ENCODE measurements around the gene CACNB4. TPM values are rescaled to one million over a fixed set of nuclear protein-coding genes. Genes with fewer than 3 reads are reported as not detected.

The CACNB4 gene
- total RNA-seq, 1 experiment from 2014 or later, result 2.0 TPM

DNA sequence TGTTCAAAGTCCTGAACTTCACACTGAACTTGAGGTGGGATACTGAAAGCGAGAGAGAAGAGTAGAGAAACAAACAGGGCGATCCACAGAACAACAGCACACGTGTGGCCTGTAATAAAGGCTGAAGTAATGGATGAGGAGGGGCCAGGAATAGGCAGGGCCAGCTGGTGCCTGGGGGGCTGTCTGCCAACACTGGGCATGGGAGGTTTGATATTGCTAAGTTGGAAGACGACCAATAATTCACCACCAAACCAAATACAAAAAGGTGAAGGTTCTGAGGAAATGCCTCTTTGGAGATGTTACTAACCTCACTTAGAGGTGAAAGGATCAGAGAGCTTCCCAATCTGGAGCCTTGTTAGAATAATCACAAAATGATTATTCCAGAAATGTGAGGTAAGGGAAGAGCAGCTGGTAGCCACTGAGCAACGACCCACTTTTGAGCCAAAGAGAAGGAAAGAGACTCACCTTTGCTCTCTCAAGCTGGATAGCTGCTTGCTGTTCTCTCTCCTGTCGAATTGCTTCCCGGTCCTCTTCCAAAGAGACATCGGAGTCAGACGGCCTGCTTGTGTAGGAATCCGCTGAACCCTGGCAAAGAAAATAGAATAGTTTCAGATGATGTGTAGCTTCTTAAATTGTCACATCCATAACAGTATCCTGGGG is 215.9 kb downstream of the CACNB4 start:
- Histone ChIP-seq H3K27me3 (ENCODE audit: insufficient read depth, low read length) (no peaks in the 10 kb centered on the region), H3K79me2 (ENCODE audit: insufficient read depth, low read length) (no peaks in the 10 kb centered on the region), H3K9me2 (ENCODE audit: insufficient read depth) (no peaks in the 10 kb centered on the region), H2AFZ (ENCODE audit: low read depth, low read length, poor library complexity, severe bottlenecking) (no peak overlapping the region), H3K9ac (ENCODE audit: low read length) (no peak overlapping the region), H3K27ac (ENCODE audit: low read depth, low read length) (no peak overlapping the region), H3K36me3 (ENCODE audit: control insufficient read depth in 1 of 2, insufficient read depth in 2 of 2, low read length in 2 of 2) (no peaks in the 10 kb centered on the region), H3K4me2 (ENCODE audit: low read length) (no peak overlapping the region), H3K9me3 (ENCODE audit: control insufficient read depth in 1 of 2, insufficient read depth in 1 of 2, low read depth in 1 of 2, low read length in 2 of 2) (no peaks in the 10 kb centered on the region), H3K4me3 (replicated peaks in 1 of 2; ENCODE audit: low read depth in 1 of 2, low read length in 2 of 2) (no peak overlapping the region), H4K20me1 (ENCODE audit: insufficient read depth) (no peaks in the 10 kb centered on the region), H3K4me1 (ENCODE audit: control insufficient read depth in 1 of 2, insufficient read depth in 2 of 2, low read length in 2 of 2) (peaks cover 7 to 11% of the 10 kb centered on the region in 2 experiments; a peak in 3 of 4 replicates)
- ChIA-PET RAD21 (ENCODE audit: low non-redundant PET in 1 of 2, low total read pairs in 2 of 2, uncharacterized antibody in 2 of 2, unreplicated experiment in 2 of 2) (no interaction called here), POLR2A (no interaction called here), CTCF (no interaction called here)
- no peak for ATAC-seq
- intact Hi-C loops (cut with micrococcal nuclease), result no loop called here
- DNase-seq (ENCODE audit: low read depth, low spot score), result no peak
- TF ChIP-seq, protein P1, sequence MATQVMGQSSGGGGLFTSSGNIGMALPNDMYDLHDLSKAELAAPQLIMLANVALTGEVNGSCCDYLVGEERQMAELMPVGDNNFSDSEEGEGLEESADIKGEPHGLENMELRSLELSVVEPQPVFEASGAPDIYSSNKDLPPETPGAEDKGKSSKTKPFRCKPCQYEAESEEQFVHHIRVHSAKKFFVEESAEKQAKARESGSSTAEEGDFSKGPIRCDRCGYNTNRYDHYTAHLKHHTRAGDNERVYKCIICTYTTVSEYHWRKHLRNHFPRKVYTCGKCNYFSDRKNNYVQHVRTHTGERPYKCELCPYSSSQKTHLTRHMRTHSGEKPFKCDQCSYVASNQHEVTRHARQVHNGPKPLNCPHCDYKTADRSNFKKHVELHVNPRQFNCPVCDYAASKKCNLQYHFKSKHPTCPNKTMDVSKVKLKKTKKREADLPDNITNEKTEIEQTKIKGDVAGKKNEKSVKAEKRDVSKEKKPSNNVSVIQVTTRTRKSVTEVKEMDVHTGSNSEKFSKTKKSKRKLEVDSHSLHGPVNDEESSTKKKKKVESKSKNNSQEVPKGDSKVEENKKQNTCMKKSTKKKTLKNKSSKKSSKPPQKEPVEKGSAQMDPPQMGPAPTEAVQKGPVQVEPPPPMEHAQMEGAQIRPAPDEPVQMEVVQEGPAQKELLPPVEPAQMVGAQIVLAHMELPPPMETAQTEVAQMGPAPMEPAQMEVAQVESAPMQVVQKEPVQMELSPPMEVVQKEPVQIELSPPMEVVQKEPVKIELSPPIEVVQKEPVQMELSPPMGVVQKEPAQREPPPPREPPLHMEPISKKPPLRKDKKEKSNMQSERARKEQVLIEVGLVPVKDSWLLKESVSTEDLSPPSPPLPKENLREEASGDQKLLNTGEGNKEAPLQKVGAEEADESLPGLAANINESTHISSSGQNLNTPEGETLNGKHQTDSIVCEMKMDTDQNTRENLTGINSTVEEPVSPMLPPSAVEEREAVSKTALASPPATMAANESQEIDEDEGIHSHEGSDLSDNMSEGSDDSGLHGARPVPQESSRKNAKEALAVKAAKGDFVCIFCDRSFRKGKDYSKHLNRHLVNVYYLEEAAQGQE (IDR thresholded peaks at IDR 0.05; ENCODE audit: low read depth), result no peak
- TF ChIP-seq ELF1 (IDR thresholded peaks at IDR 0.05; ENCODE audit: borderline replicate concordance, low read depth), result no peak
- TF ChIP-seq CEBPB (IDR thresholded peaks at IDR 0.05; ENCODE audit: low read depth), result no peak
- no TSS peak for BruUV-seq (replicated peaks)

DNA sequence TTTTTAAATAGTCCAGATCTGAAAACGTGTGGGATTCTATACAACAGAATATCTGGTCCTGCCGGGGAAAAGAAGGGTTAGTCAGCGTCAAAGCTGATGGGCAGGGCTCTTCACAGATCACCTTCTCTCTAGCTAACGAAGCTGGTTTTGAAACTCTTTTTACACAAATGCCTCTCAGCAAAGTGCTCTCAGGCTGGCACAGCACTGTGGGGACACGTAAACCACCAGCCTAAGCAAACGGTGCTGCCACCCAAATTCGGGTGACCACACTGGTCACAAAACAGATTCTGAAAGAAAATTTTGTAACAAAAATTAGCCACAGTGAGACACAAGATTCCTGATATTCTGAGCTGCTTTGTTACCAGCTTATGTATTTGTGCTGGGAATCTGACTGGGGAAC is 217.5 kb downstream of the CACNB4 start:
- ATAC-seq (no peak), DNase-seq (ENCODE audit: low read depth, low spot score) (no peak)
- ChIA-PET CTCF (no interaction called here), RAD21 (ENCODE audit: low non-redundant PET in 1 of 2, low total read pairs in 2 of 2, uncharacterized antibody in 2 of 2, unreplicated experiment in 2 of 2) (no interaction called here), POLR2A (no interaction called here)
- intact Hi-C loops (cut with micrococcal nuclease), result no loop called here
- no TSS peak for BruUV-seq (replicated peaks)
- no peak overlapping the region for H3K9ac ChIP-seq (ENCODE audit: low read length)
- H3K4me1 ChIP-seq (ENCODE audit: control insufficient read depth in 1 of 2, insufficient read depth in 2 of 2, low read length in 2 of 2), result peaks cover 7 to 11% of the 10 kb centered on the region in 2 experiments; a peak in 3 of 4 replicates
- no peak overlapping the region for H3K4me2 ChIP-seq (ENCODE audit: low read length)
- H3K36me3 ChIP-seq (ENCODE audit: control insufficient read depth in 1 of 2, insufficient read depth in 2 of 2, low read length in 2 of 2), result no peaks in the 10 kb centered on the region
- H3K27ac ChIP-seq (ENCODE audit: low read depth, low read length), result no peak overlapping the region
- no peaks in the 10 kb centered on the region for H3K79me2 ChIP-seq (ENCODE audit: insufficient read depth, low read length)
- no peaks in the 10 kb centered on the region for H4K20me1 ChIP-seq (ENCODE audit: insufficient read depth)
- TF ChIP-seq EZH2phosphoT487 (IDR thresholded peaks at IDR 0.05; ENCODE audit: borderline replicate concordance) (no peak), SIN3A (IDR thresholded peaks at IDR 0.05; ENCODE audit: low read depth) (no peak), ZFX (IDR thresholded peaks at IDR 0.05) (no peak)
- H2AFZ ChIP-seq (ENCODE audit: low read depth, low read length, poor library complexity, severe bottlenecking), result no peak overlapping the region
- H3K27me3 ChIP-seq (ENCODE audit: insufficient read depth, low read length), result no peaks in the 10 kb centered on the region
- no peak overlapping the region for H3K4me3 ChIP-seq (replicated peaks in 1 of 2; ENCODE audit: low read depth in 1 of 2, low read length in 2 of 2)
- no peaks in the 10 kb centered on the region for H3K9me3 ChIP-seq (ENCODE audit: control insufficient read depth in 1 of 2, insufficient read depth in 1 of 2, low read depth in 1 of 2, low read length in 2 of 2)
- H3K9me2 ChIP-seq (ENCODE audit: insufficient read depth), result no peaks in the 10 kb centered on the region

Measured in HCT116 (cell line).